Stomach smooth muscle (tissue), 2 donors: ENCODE results near the gene ZNF205.

ENCODE experiments used
- H3K27ac ChIP-seq: one replicate; pipeline ENCODE4 v1.7.0; 2013; ENCODE audit warnings: mild to moderate bottlenecking, low read length, inconsistent platforms
- H3K27me3 ChIP-seq, 2 donors: one replicate each; pipeline ENCODE4 v1.7.0; 2013; ENCODE audit warnings: low read length in 2 of 2; ENCODE audit not compliant: insufficient read depth in 2 of 2, control insufficient read depth in 1 of 2
- H3K36me3 ChIP-seq, 2 donors: one replicate each; pipeline ENCODE4 v1.7.0; 2013; ENCODE audit warnings: low read length in 2 of 2; ENCODE audit not compliant: control insufficient read depth in 2 of 2, insufficient read depth in 2 of 2
- H3K4me1 ChIP-seq: one replicate; pipeline ENCODE4 v1.7.0; 2013; ENCODE audit warnings: low read length; ENCODE audit not compliant: control insufficient read depth, insufficient read depth
- H3K4me3 ChIP-seq, 2 donors: one replicate each; pipeline ENCODE4 v1.7.0; 2013; ENCODE audit warnings: low read length in 2 of 2
- H3K9ac ChIP-seq, 2 donors: one replicate each; pipeline ENCODE4 v1.7.0; 2013; ENCODE audit warnings: low read length in 2 of 2, mild to moderate bottlenecking in 1 of 2
- H3K9me3 ChIP-seq, 2 donors: one replicate each; pipeline ENCODE4 v1.7.0; 2013; ENCODE audit warnings: low read length in 2 of 2; ENCODE audit not compliant: control insufficient read depth in 2 of 2
- donor health status: healthy.
- donor health status: Pancreatic carcinoma.

ZNF205 gene

GRCh38 chr16:3112881-3113574 lies 642 bp downstream of the ZNF205 start:
- H3K27ac ChIP-seq, result no peak overlapping the region
- H3K9ac ChIP-seq, result peak overlapping the region; percentile 75 to 78
- H3K27me3 ChIP-seq, result no peaks in the 10 kb centered on the region
- H3K9me3 ChIP-seq, result no peaks in the 10 kb centered on the region
- peaks cover 29% of the 10 kb centered on the region for H3K4me1 ChIP-seq
- peak overlapping the region; percentile 72 to 95 for H3K4me3 ChIP-seq
- H3K36me3 ChIP-seq, result peaks cover 12 to 14% of the 10 kb centered on the region in 2 donors

DNA sequence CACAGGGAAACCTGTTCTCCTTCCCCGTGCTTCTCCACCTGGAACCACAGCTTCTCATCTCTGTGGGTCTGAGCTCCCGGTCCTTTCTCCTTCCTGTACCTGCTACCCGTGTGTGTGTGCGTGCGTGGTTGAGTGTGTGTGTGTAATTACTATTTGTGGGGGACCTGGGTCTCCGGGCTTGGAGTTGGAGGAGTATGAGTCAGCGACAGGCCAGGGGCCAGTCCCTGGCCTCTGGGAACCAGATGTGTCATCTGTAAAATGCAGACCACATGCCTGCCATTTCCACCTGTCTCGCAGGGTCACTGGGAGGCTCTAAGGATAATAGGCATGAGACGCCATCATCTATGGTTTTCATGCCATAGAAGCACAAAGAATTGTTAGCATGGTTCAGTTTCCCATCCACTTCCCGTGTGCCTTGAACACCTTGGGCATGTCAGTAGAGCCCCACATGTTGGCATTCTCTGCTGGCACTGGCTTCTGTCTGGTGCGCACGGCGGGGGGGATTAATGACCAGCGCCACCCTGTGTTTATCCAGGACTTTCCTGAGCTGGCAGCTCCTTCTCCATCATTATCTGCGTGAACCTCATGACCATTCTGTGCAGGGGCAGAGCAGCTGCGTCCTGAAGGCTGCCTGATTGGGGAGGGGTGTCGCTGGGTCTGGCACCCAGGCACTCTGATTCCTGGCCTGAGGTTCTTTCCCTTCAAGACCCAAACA lies 1.5 kb downstream of the ZNF205 start:
- Histone ChIP-seq H3K27me3 (no peaks in the 10 kb centered on the region), H3K4me3 (peak overlapping the region; percentile 72 to 95), H3K4me1 (peaks cover 29% of the 10 kb centered on the region), H3K27ac (no peak overlapping the region), H3K9me3 (no peaks in the 10 kb centered on the region), H3K9ac (peak overlapping the region; percentile 30 to 75), H3K36me3 (peaks cover 12 to 17% of the 10 kb centered on the region in 2 donors)

GRCh38 chr16:3115003-3115402 lies 2.6 kb downstream of the ZNF205 start:
- Histone ChIP-seq H3K4me1 (peaks cover 29% of the 10 kb centered on the region), H3K27me3 (no peaks in the 10 kb centered on the region), H3K9me3 (no peaks in the 10 kb centered on the region), H3K27ac (no peak overlapping the region), H3K36me3 (peaks cover 17 to 18% of the 10 kb centered on the region in 2 donors), H3K9ac (no peak overlapping the region), H3K4me3 (no peak overlapping the region)

GRCh38 chr16:3115561-3115960 lies 3.2 kb downstream of the ZNF205 start:
- H3K36me3 ChIP-seq, result peaks cover 17 to 19% of the 10 kb centered on the region in 2 donors
- no peak overlapping the region for H3K27ac ChIP-seq
- no peak overlapping the region for H3K4me3 ChIP-seq
- H3K9me3 ChIP-seq, result no peaks in the 10 kb centered on the region
- H3K9ac ChIP-seq, result no peak overlapping the region
- H3K4me1 ChIP-seq, result peaks cover 29% of the 10 kb centered on the region
- H3K27me3 ChIP-seq, result no peaks in the 10 kb centered on the region

DNA sequence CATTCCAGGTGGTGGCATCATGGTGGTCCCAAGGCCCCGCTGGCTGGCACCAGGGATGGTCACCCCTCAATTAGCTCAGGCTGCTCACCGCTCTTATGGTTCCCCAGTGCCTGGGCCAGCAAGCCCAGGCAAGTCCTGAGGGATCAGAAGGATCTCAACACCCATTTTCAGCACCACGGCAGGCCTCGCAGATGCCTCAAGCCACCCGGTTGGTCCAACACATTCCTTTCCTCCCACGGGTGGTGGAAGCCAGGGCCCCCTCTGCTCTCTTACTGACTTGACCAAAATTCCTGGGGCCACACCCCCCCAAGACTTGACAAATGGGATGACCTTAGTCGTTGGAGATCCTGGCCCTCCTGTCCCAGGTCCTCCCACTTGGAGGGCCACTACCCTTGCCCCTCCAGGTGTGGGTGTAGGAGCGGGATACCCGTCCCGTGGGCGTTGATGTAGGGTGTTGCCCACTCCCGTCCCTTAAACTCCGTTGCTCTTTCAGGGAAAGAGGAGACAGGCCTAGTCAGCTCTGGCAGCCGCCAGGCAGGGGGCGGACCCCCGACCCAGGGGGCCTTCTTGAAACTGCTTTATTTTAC lies 5.9 kb downstream of the ZNF205 start:
- Histone ChIP-seq H3K27me3 (no peaks in the 10 kb centered on the region), H3K9ac (no peak overlapping the region), H3K27ac (no peak overlapping the region), H3K4me1 (peaks cover 15% of the 10 kb centered on the region), H3K4me3 (no peak overlapping the region), H3K36me3 (peaks cover 17 to 22% of the 10 kb centered on the region in 2 donors), H3K9me3 (no peaks in the 10 kb centered on the region)

DNA sequence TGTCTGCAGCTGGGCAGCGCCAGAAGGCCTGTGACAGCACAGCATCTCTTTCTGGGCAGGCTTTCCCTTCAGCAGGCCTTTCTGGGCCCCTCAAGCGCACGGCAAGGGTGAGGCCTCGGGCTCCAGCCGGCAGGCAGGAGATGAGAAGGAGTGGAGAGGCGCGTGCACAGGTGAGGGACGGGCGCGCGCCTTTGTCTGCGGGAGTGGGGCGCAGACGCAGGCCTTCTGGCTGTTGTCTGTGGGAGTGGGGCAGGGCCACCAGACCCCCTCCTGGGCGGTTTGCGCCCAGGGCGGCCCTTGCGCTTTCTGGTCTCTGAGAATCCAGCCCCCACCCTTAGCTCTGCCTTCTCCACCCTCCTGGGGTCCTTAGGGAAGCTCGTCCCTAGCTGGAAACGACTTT lies 6.5 kb downstream of the ZNF205 start:
- Histone ChIP-seq H3K9me3 (no peaks in the 10 kb centered on the region), H3K27ac (no peak overlapping the region), H3K36me3 (peaks cover 17 to 22% of the 10 kb centered on the region in 2 donors), H3K27me3 (no peaks in the 10 kb centered on the region), H3K4me1 (peaks cover 15% of the 10 kb centered on the region), H3K9ac (no peak overlapping the region), H3K4me3 (no peak overlapping the region)

DNA sequence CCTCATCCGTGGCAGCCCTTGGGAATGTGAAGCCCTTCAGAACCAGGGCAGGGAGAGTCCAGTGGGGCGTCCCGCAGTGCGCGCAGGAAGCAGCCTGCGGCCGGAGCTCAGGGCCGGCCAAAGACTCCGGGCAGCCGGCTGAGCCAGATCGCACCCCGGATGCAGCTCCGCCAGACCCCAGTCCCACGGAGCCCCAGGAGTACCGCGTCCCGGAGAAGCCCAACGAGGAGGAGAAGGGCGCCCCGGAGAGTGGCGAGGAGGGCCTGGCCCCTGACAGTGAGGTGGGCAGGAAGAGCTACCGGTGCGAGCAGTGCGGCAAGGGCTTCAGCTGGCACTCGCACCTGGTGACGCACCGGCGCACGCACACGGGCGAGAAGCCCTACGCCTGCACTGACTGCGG lies 6.9 kb downstream of the ZNF205 start:
- peaks cover 13% of the 10 kb centered on the region for H3K4me1 ChIP-seq

DNA sequence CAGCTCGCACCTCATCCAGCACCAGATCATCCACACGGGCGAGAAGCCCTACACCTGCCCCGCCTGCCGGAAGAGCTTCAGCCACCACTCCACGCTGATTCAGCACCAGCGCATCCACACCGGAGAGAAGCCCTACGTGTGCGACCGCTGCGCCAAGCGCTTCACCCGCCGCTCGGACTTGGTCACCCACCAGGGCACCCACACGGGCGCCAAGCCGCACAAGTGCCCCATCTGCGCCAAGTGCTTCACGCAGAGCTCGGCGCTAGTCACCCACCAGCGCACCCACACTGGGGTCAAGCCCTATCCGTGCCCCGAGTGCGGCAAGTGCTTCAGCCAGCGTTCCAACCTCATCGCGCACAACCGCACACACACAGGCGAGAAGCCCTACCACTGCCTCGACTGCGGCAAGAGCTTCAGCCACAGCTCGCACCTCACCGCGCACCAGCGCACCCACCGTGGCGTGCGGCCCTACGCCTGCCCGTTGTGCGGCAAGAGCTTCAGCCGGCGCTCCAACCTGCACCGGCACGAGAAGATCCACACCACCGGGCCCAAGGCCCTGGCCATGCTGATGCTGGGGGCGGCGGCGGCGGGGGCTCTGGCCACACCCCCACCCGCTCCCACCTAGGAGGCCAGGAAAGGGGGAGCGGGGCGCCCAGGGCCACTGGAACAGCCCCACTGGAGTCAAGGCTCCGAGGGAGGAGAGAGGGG lies 7.5 kb downstream of the ZNF205 start:
- no peaks in the 10 kb centered on the region for H3K27me3 ChIP-seq
- H3K9me3 ChIP-seq, result no peaks in the 10 kb centered on the region
- no peak overlapping the region for H3K9ac ChIP-seq
- H3K27ac ChIP-seq, result no peak overlapping the region
- peaks cover 12% of the 10 kb centered on the region for H3K4me1 ChIP-seq
- no peak overlapping the region for H3K4me3 ChIP-seq
- peaks cover 17 to 22% of the 10 kb centered on the region in 2 donors for H3K36me3 ChIP-seq

More for the DNA sequence above, 6.9 kb downstream of the ZNF205 start:
- no peak overlapping the region for H3K27ac ChIP-seq
- H3K4me3 ChIP-seq, result no peak overlapping the region
- no peaks in the 10 kb centered on the region for H3K27me3 ChIP-seq
- peaks cover 17 to 22% of the 10 kb centered on the region in 2 donors for H3K36me3 ChIP-seq
- H3K9me3 ChIP-seq, result no peaks in the 10 kb centered on the region
- no peak overlapping the region for H3K9ac ChIP-seq

GRCh38 chr16:3120435-3120834 lies 8.0 kb downstream of the ZNF205 start:
- no peaks in the 10 kb centered on the region for H3K27me3 ChIP-seq
- no peak overlapping the region for H3K27ac ChIP-seq
- H3K36me3 ChIP-seq, result peaks cover 12 to 22% of the 10 kb centered on the region in 2 donors
- no peaks in the 10 kb centered on the region for H3K9me3 ChIP-seq
- no peak overlapping the region for H3K9ac ChIP-seq
- peaks cover 17% of the 10 kb centered on the region for H3K4me1 ChIP-seq
- no peak overlapping the region for H3K4me3 ChIP-seq

DNA sequence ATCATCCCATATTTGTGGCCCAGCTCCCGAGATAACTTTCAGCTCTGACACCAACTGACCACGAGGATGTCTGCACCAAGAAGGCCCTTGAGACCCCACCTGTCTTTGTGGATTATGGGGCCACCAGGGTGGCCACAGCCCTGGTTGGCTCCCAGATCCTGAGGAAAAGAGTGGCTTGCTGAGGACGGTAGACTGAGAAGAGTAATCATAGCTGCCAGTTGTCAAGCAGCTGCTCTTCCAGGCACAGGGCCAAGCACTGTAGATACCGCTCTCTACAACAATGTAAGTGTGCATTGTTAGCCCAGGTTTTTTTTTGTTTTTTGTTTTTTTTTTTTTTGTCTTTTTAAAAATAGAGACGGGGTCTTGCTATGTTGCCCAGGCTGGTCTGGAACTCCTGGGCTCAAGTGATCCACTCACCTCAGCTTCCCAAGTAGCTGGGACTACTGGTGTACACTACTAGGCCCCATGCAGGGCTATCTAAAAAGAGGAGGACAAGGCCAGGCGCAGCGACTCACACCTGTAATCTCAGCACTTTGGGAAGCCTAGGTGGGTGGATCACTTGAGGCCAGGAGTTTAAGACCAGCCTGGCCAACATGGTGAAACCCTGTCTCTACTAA lies 9.6 kb downstream of the ZNF205 start:
- Histone ChIP-seq H3K27me3 (no peaks in the 10 kb centered on the region), H3K36me3 (peaks cover 3 to 12% of the 10 kb centered on the region in 2 donors), H3K27ac (no peak overlapping the region), H3K4me3 (no peak overlapping the region), H3K9ac (no peak overlapping the region), H3K9me3 (no peaks in the 10 kb centered on the region), H3K4me1 (peaks cover 17% of the 10 kb centered on the region)
